ENCODE measurements around the gene PAF1.
A peak's percentile ranks its signal among the peaks of the same experiment; 100 is the strongest.

Gene PAF1

GRCh38 chr19:39405261-39405957 is 14.5 kb upstream of the PAF1 start:
- DNase-seq = peak; percentile 51

GRCh38 chr19:39403331-39404312 is 12.7 kb upstream of the PAF1 start:
- DNase-seq = peak; percentile 99

GRCh38 chr19:39402346-39403300 is 11.7 kb upstream of the PAF1 start:
- peak; percentile 95 for DNase-seq

- peak; percentile 92 for DNase-seq
These were observed 10.8 kb upstream of the PAF1 start for GRCh38 chr19:39401549-39402345.

GRCh38 chr19:39401070-39401548 is 10.2 kb upstream of the PAF1 start:
- DNase-seq = no peak

GRCh38 chr19:39400061-39400460 is 9.2 kb upstream of the PAF1 start:
- DNase-seq = no peak

- no peak for DNase-seq
These were observed 8.8 kb upstream of the PAF1 start for GRCh38 chr19:39399668-39400050.

- DNase-seq = peak; percentile 72
These were observed 7.5 kb upstream of the PAF1 start for GRCh38 chr19:39398297-39398864.

- DNase-seq = peak; percentile 94
These were observed 6.7 kb upstream of the PAF1 start for GRCh38 chr19:39397360-39398296.

- peak; percentile 88 for DNase-seq
These were observed 505 bp downstream of the PAF1 start for GRCh38 chr19:39390451-39390750.

- no peak for DNase-seq
These were observed 1.1 kb downstream of the PAF1 start for GRCh38 chr19:39389631-39390414.

GRCh38 chr19:39388657-39389056 is 2.2 kb downstream of the PAF1 start:
- DNase-seq = no peak

- DNase-seq = no peak
These were observed 4.3 kb downstream of the PAF1 start for GRCh38 chr19:39386557-39386956.

GRCh38 chr19:39385629-39386411 is 5.1 kb downstream of the PAF1 start:
- DNase-seq = no peak

GRCh38 chr19:39384839-39385568 is 5.9 kb downstream of the PAF1 start:
- no peak for DNase-seq

- no peak for DNase-seq
These were observed 7.7 kb downstream of the PAF1 start for GRCh38 chr19:39382991-39383828.

Data from CD4-positive, alpha-beta T cell treated with Interleukin-10 for 1 hour (primary cell).